Osteoblast (primary cell): Measurements from ENCODE around the gene NTNG1. TPM values are rescaled to one million over a fixed set of nuclear protein-coding genes. Genes with fewer than 3 reads are reported as not detected.

ENCODE experiments used
- DNase-seq: peaks from one replicate; pipeline ENCODE4 v3.0.0; 2011; ENCODE audit warnings: low spot score, mixed read lengths; ENCODE audit not compliant: insufficient read length; ENCODE audit errors: missing footprints
- H2AFZ ChIP-seq: 2 replicates; pipeline ENCODE4 v1.6.0; 2011; ENCODE audit warnings: mild to moderate bottlenecking, low read length
- H3K27ac ChIP-seq: 2 replicates; pipeline ENCODE4 v1.5.1; 2011; ENCODE audit warnings: mild to moderate bottlenecking, low read depth, low read length, moderate library complexity
- H3K27me3 ChIP-seq: 2 replicates; pipeline ENCODE4 v1.6.0; 2012; ENCODE audit warnings: mild to moderate bottlenecking, control low read depth, inconsistent platforms, low read length, moderate library complexity; ENCODE audit not compliant: insufficient read depth
- H3K36me3 ChIP-seq: 2 replicates; pipeline ENCODE4 v1.5.1; 2011; ENCODE audit warnings: mild to moderate bottlenecking, low read length, control low read depth, moderate library complexity; ENCODE audit not compliant: insufficient read depth
- H3K4me1 ChIP-seq: 2 replicates; pipeline ENCODE4 v1.5.1; 2011; ENCODE audit warnings: mild to moderate bottlenecking, low read length, control low read depth, moderate library complexity; ENCODE audit not compliant: insufficient read depth
- H3K4me2 ChIP-seq: 2 replicates; pipeline ENCODE4 v1.6.0; 2011; ENCODE audit warnings: mild to moderate bottlenecking, low read length; ENCODE audit not compliant: insufficient read depth
- H3K4me3 ChIP-seq: fragments of 200-600 bp; sonication (generic); 3 replicates; pipeline ENCODE4 v1.5.1; 2012; ENCODE audit warnings: mild to moderate bottlenecking, low read length, inconsistent platforms; ENCODE audit not compliant: insufficient read depth
- H3K79me2 ChIP-seq: 2 replicates; pipeline ENCODE4 v1.6.0; 2012; ENCODE audit warnings: mild to moderate bottlenecking, low read length, control low read depth, inconsistent platforms; ENCODE audit not compliant: insufficient read depth
- H3K9me3 ChIP-seq: 2 replicates; pipeline ENCODE4 v1.5.1; 2011; ENCODE audit warnings: low read depth, low read length, control low read depth
- H4K20me1 ChIP-seq: 2 replicates; pipeline ENCODE4 v1.6.0; 2012; ENCODE audit warnings: mild to moderate bottlenecking, low read length, control low read depth; ENCODE audit not compliant: insufficient read depth
- total RNA-seq: library from RNA; depleted of rRNA; stranded (reverse); fragments of >200 nt; gene quantifications from 2 replicates; pipeline ENCODE4 v1.2.3, GENCODE V29; 2012
- TF ChIP-seq, protein P1 (sequence below): IDR thresholded peaks from 2 replicates; pipeline ENCODE4 v1.5.1; 2011; ENCODE audit warnings: mild to moderate bottlenecking, low read depth, low read length, moderate library complexity; ENCODE audit errors: extremely low read depth

Gene NTNG1
- total RNA-seq, 1 donor = 3.6 TPM

DNA sequence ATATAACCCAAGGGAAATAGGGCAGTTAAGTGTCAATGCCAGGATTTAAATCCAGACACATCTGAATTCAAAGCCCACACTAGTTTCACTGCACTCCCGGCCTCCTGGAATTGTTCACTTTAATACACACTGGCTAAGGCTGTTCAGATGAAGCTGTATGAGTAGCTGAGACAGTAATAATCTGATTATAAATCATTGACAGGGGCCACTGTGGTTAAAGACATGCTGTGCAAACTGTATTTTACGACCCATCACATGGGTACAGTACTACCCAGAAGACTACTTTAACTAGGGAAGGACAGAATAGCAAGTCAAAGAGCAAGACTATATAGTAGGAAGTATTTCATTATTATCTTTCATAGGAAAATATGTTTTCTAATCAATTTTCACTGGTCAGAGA, 16.1 kb upstream of the NTNG1 start:
- H3K9me3 ChIP-seq = no peaks in the 10 kb centered on the region
- H3K27me3 ChIP-seq = no peaks in the 10 kb centered on the region
- DNase-seq = no peak

GRCh38 chr1:107132195-107132594, 8.6 kb upstream of the NTNG1 start:
- no peak overlapping the region for H3K4me3 ChIP-seq
- TF ChIP-seq, protein P1, sequence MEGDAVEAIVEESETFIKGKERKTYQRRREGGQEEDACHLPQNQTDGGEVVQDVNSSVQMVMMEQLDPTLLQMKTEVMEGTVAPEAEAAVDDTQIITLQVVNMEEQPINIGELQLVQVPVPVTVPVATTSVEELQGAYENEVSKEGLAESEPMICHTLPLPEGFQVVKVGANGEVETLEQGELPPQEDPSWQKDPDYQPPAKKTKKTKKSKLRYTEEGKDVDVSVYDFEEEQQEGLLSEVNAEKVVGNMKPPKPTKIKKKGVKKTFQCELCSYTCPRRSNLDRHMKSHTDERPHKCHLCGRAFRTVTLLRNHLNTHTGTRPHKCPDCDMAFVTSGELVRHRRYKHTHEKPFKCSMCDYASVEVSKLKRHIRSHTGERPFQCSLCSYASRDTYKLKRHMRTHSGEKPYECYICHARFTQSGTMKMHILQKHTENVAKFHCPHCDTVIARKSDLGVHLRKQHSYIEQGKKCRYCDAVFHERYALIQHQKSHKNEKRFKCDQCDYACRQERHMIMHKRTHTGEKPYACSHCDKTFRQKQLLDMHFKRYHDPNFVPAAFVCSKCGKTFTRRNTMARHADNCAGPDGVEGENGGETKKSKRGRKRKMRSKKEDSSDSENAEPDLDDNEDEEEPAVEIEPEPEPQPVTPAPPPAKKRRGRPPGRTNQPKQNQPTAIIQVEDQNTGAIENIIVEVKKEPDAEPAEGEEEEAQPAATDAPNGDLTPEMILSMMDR = no peak
- H3K4me2 ChIP-seq = no peak overlapping the region
- H3K4me1 ChIP-seq = no peaks in the 10 kb centered on the region
- H3K9me3 ChIP-seq = no peaks in the 10 kb centered on the region
- no peak overlapping the region for H3K27ac ChIP-seq
- H4K20me1 ChIP-seq = no peaks in the 10 kb centered on the region
- no peak overlapping the region for H2AFZ ChIP-seq
- no peaks in the 10 kb centered on the region for H3K27me3 ChIP-seq
- H3K79me2 ChIP-seq = no peaks in the 10 kb centered on the region
- H3K36me3 ChIP-seq = no peaks in the 10 kb centered on the region
- no peak for DNase-seq

More for the DNA sequence above, 16.1 kb upstream of the NTNG1 start:
- no peak overlapping the region for H2AFZ ChIP-seq
- no peaks in the 10 kb centered on the region for H4K20me1 ChIP-seq
- no peak overlapping the region for H3K27ac ChIP-seq
- H3K79me2 ChIP-seq = no peaks in the 10 kb centered on the region
- H3K4me3 ChIP-seq = no peak overlapping the region
- no peaks in the 10 kb centered on the region for H3K36me3 ChIP-seq
- TF ChIP-seq, protein P1 = no peak
- no peak overlapping the region for H3K4me2 ChIP-seq
- no peaks in the 10 kb centered on the region for H3K4me1 ChIP-seq

DNA sequence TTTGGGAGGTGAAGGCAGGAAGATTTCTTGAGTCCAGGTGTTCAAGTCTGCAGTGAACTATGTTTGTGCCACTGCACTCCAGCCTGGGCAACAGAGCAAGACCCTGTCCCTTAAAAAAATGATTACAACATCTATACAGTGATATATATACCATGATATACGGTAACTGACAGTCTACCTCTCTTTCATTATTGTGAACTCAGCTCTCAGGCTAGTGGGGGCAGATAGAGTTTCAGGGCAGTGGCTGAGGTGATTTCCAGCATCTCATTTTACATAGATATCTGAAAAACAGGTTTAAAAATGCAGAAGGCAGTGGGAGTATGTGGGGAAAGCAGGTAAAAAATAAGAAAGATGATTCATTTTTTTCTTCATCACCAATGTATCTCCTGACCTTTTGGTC, 8.1 kb upstream of the NTNG1 start:
- Histone ChIP-seq H3K27me3 (no peaks in the 10 kb centered on the region), H3K79me2 (no peaks in the 10 kb centered on the region), H4K20me1 (no peaks in the 10 kb centered on the region), H3K4me3 (no peak overlapping the region), H3K9me3 (no peaks in the 10 kb centered on the region), H2AFZ (no peak overlapping the region), H3K36me3 (no peaks in the 10 kb centered on the region), H3K4me1 (no peaks in the 10 kb centered on the region), H3K4me2 (no peak overlapping the region), H3K27ac (no peak overlapping the region)
- TF ChIP-seq, protein P1 = no peak
- no peak for DNase-seq

GRCh38 chr1:107135463-107135862, 5.4 kb upstream of the NTNG1 start:
- H3K4me1 ChIP-seq = peaks cover 13% of the 10 kb centered on the region
- H3K36me3 ChIP-seq = no peaks in the 10 kb centered on the region
- TF ChIP-seq, protein P1 = no peak
- no peak overlapping the region for H3K4me3 ChIP-seq
- H3K79me2 ChIP-seq = no peaks in the 10 kb centered on the region
- no peaks in the 10 kb centered on the region for H3K27me3 ChIP-seq
- H3K9me3 ChIP-seq = no peaks in the 10 kb centered on the region
- no peak overlapping the region for H2AFZ ChIP-seq
- H3K27ac ChIP-seq = no peak overlapping the region
- no peaks in the 10 kb centered on the region for H4K20me1 ChIP-seq
- no peak overlapping the region for H3K4me2 ChIP-seq
- no peak for DNase-seq
